ENCODE measurements around the gene DNAH1. TPM values are rescaled to one million over a fixed set of nuclear protein-coding genes. Genes with fewer than 3 reads are reported as not detected.

The DNAH1 gene
- total RNA-seq, 1 experiment from 2014 or later, result 3.0 TPM

- no peaks in the 10 kb centered on the region for H3K4me1 Mint-ChIP-seq (ENCODE audit: insufficient read depth, unreplicated experiment)
- no peaks in the 10 kb centered on the region for H3K9me3 Mint-ChIP-seq (ENCODE audit: unreplicated experiment)
- no peaks in the 10 kb centered on the region for H3K27me3 Mint-ChIP-seq (ENCODE audit: insufficient read depth, unreplicated experiment)
- no peak overlapping the region for H3K27ac Mint-ChIP-seq (ENCODE audit: low read depth, unreplicated experiment)
- TF ChIP-seq, protein P1, sequence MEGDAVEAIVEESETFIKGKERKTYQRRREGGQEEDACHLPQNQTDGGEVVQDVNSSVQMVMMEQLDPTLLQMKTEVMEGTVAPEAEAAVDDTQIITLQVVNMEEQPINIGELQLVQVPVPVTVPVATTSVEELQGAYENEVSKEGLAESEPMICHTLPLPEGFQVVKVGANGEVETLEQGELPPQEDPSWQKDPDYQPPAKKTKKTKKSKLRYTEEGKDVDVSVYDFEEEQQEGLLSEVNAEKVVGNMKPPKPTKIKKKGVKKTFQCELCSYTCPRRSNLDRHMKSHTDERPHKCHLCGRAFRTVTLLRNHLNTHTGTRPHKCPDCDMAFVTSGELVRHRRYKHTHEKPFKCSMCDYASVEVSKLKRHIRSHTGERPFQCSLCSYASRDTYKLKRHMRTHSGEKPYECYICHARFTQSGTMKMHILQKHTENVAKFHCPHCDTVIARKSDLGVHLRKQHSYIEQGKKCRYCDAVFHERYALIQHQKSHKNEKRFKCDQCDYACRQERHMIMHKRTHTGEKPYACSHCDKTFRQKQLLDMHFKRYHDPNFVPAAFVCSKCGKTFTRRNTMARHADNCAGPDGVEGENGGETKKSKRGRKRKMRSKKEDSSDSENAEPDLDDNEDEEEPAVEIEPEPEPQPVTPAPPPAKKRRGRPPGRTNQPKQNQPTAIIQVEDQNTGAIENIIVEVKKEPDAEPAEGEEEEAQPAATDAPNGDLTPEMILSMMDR (IDR thresholded peaks at IDR 0.05; ENCODE audit: unreplicated experiment), result no peak
- DNase-seq (ENCODE audit: unreplicated experiment), result peak; percentile 18
- intact Hi-C loops (cut with micrococcal nuclease), result no loop called here
- no TSS peak for BruUV-seq (replicated peaks)
- ChIA-PET POLR2A (interaction anchor here (0.6 to 1.0 kb wide), 3 partner anchors 12 to 25 kb away, joined by 3 to 4 read pairs (median 3); partner anchors contain the start of gene GLYCTK), CTCF (interaction anchor here (0.6 to 0.9 kb wide), 5 partner anchors 11 to 361 kb away, joined by 3 to 4 read pairs (median 3); no protein-coding TSS in a partner anchor)
- H3K36me3 Mint-ChIP-seq (ENCODE audit: insufficient read depth, unreplicated experiment), result no peaks in the 10 kb centered on the region
- H3K4me3 Mint-ChIP-seq (ENCODE audit: unreplicated experiment), result no peak overlapping the region
These were observed 16.1 kb upstream of the DNAH1 start for GRCh38 chr3:52299879-52300611.

GRCh38 chr3:52302426-52303145 is 13.5 kb upstream of the DNAH1 start:
- no peak for DNase-seq (ENCODE audit: unreplicated experiment)
- Mint-ChIP-seq H3K27ac (ENCODE audit: low read depth, unreplicated experiment) (no peak overlapping the region), H3K4me1 (ENCODE audit: insufficient read depth, unreplicated experiment) (no peaks in the 10 kb centered on the region), H3K9me3 (ENCODE audit: unreplicated experiment) (no peaks in the 10 kb centered on the region), H3K36me3 (ENCODE audit: insufficient read depth, unreplicated experiment) (no peaks in the 10 kb centered on the region), H3K4me3 (ENCODE audit: unreplicated experiment) (no peak overlapping the region), H3K27me3 (ENCODE audit: insufficient read depth, unreplicated experiment) (no peaks in the 10 kb centered on the region)
- ChIA-PET POLR2A (interaction anchor here (0.5 to 0.9 kb wide), 2 partner anchors 13 kb away, joined by 3 read pairs; no protein-coding TSS in a partner anchor), CTCF (interaction anchor here (1.1 kb wide), 1 partner anchor 27 kb away, joined by 3 read pairs; no protein-coding TSS in a partner anchor)
- TF ChIP-seq, protein P1 (IDR thresholded peaks at IDR 0.05; ENCODE audit: unreplicated experiment), result no peak
- intact Hi-C loops (cut with micrococcal nuclease), result no loop called here
- no TSS peak for BruUV-seq (replicated peaks)

GRCh38 chr3:52303811-52304210 is 12.3 kb upstream of the DNAH1 start:
- no peaks in the 10 kb centered on the region for H3K27me3 Mint-ChIP-seq (ENCODE audit: insufficient read depth, unreplicated experiment)
- ChIA-PET POLR2A (no interaction called here), CTCF (interaction anchor here (1.0 to 1.1 kb wide), 2 partner anchors 37 to 81 kb away, joined by 3 to 4 read pairs; no protein-coding TSS in a partner anchor)
- intact Hi-C loops (cut with micrococcal nuclease), result no loop called here
- H3K4me3 Mint-ChIP-seq (ENCODE audit: unreplicated experiment), result no peak overlapping the region
- TF ChIP-seq, protein P1 (IDR thresholded peaks at IDR 0.05; ENCODE audit: unreplicated experiment), result no peak
- no peaks in the 10 kb centered on the region for H3K36me3 Mint-ChIP-seq (ENCODE audit: insufficient read depth, unreplicated experiment)
- H3K4me1 Mint-ChIP-seq (ENCODE audit: insufficient read depth, unreplicated experiment), result no peaks in the 10 kb centered on the region
- no peaks in the 10 kb centered on the region for H3K9me3 Mint-ChIP-seq (ENCODE audit: unreplicated experiment)
- no TSS peak for BruUV-seq (replicated peaks)
- DNase-seq (ENCODE audit: unreplicated experiment), result no peak
- H3K27ac Mint-ChIP-seq (ENCODE audit: low read depth, unreplicated experiment), result no peak overlapping the region

- no peak overlapping the region for H3K27ac Mint-ChIP-seq (ENCODE audit: low read depth, unreplicated experiment)
- H3K27me3 Mint-ChIP-seq (ENCODE audit: insufficient read depth, unreplicated experiment), result no peaks in the 10 kb centered on the region
- no peak overlapping the region for H3K4me3 Mint-ChIP-seq (ENCODE audit: unreplicated experiment)
- H3K36me3 Mint-ChIP-seq (ENCODE audit: insufficient read depth, unreplicated experiment), result no peaks in the 10 kb centered on the region
- ChIA-PET CTCF (interaction anchor here (1.2 kb wide), 1 partner anchor 33 kb away, joined by 4 read pairs; no protein-coding TSS in a partner anchor), POLR2A (no interaction called here)
- BruUV-seq (replicated peaks), result no TSS peak
- TF ChIP-seq, protein P1 (IDR thresholded peaks at IDR 0.05; ENCODE audit: unreplicated experiment), result no peak
- no peak for DNase-seq (ENCODE audit: unreplicated experiment)
- H3K4me1 Mint-ChIP-seq (ENCODE audit: insufficient read depth, unreplicated experiment), result no peaks in the 10 kb centered on the region
- intact Hi-C loops (cut with micrococcal nuclease), result no loop called here
- no peaks in the 10 kb centered on the region for H3K9me3 Mint-ChIP-seq (ENCODE audit: unreplicated experiment)
These were observed 10.2 kb upstream of the DNAH1 start for GRCh38 chr3:52305926-52306325.

Data from MCF 10A (cell line).